HL-60 (cell line): Measurements from ENCODE around the gene MKLN1.

Experiments used
- TF ChIP-seq, protein P1 (sequence below): IDR thresholded peaks from 2 replicates; pipeline ENCODE4 v1.6.1; 2012; ENCODE audit warnings: low read depth; ENCODE audit not compliant: insufficient replicate concordance
- TF ChIP-seq, protein P2 (sequence below): IDR thresholded peaks from one replicate; pipeline ENCODE4 v1.5.1; 2011; ENCODE audit warnings: low read length, control low read depth, inconsistent platforms; ENCODE audit not compliant: insufficient read depth

DNA sequence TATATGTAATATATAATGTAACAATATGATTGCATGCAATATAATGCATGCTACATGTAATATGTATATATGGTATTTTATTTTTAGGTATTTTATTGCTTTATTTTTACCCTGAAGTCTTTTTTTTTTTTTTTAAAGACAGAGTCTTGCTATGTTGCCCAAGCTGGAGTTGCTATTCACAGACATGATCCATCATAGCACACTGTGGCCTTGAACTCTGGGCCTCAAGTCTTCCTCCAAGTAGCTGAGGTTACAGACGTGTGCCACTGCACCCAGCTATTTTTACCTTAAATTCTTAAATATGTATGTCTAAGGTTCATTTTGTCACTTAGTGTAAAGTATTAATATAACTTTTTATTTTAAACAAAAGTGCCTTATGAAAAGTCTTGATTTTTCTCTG lies 47.1 kb downstream of the MKLN1 start:
- TF ChIP-seq, protein P1, sequence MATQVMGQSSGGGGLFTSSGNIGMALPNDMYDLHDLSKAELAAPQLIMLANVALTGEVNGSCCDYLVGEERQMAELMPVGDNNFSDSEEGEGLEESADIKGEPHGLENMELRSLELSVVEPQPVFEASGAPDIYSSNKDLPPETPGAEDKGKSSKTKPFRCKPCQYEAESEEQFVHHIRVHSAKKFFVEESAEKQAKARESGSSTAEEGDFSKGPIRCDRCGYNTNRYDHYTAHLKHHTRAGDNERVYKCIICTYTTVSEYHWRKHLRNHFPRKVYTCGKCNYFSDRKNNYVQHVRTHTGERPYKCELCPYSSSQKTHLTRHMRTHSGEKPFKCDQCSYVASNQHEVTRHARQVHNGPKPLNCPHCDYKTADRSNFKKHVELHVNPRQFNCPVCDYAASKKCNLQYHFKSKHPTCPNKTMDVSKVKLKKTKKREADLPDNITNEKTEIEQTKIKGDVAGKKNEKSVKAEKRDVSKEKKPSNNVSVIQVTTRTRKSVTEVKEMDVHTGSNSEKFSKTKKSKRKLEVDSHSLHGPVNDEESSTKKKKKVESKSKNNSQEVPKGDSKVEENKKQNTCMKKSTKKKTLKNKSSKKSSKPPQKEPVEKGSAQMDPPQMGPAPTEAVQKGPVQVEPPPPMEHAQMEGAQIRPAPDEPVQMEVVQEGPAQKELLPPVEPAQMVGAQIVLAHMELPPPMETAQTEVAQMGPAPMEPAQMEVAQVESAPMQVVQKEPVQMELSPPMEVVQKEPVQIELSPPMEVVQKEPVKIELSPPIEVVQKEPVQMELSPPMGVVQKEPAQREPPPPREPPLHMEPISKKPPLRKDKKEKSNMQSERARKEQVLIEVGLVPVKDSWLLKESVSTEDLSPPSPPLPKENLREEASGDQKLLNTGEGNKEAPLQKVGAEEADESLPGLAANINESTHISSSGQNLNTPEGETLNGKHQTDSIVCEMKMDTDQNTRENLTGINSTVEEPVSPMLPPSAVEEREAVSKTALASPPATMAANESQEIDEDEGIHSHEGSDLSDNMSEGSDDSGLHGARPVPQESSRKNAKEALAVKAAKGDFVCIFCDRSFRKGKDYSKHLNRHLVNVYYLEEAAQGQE: no peak
- TF ChIP-seq, protein P2, sequence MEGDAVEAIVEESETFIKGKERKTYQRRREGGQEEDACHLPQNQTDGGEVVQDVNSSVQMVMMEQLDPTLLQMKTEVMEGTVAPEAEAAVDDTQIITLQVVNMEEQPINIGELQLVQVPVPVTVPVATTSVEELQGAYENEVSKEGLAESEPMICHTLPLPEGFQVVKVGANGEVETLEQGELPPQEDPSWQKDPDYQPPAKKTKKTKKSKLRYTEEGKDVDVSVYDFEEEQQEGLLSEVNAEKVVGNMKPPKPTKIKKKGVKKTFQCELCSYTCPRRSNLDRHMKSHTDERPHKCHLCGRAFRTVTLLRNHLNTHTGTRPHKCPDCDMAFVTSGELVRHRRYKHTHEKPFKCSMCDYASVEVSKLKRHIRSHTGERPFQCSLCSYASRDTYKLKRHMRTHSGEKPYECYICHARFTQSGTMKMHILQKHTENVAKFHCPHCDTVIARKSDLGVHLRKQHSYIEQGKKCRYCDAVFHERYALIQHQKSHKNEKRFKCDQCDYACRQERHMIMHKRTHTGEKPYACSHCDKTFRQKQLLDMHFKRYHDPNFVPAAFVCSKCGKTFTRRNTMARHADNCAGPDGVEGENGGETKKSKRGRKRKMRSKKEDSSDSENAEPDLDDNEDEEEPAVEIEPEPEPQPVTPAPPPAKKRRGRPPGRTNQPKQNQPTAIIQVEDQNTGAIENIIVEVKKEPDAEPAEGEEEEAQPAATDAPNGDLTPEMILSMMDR: no peak
